NCI-H526 (cell line): ENCODE results near the gene ASTN2.
"Not testable (repeated sequence)": the region's sequence is repeated elsewhere in the genome, so short reads cannot be mapped to it uniquely, and the experiment has no call there.

Source experiments
- DNase-seq, 2 experiments: peaks; one replicate each; lab custom pipeline; 2025; lab: John Stamatoyannopoulos, UW

The ASTN2 gene

DNA sequence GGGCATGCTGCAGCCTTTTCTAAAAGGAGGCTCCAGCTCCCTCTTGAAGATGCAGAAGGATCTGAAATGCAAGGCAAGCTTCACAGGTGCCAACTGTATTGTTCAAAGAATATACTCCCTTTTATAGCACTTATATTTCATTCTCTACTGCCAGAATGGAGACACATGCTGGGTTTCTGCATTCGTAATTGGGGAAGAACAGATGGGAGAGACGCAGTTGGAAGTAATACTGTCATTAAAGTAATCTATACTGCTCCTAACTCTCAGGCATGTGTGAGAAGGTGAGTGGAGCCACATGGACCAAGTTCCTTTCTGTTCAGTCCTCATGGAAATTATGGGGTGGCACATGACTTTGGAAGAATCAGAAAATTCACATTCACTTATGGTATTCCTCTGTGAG lies 501.3 kb downstream of the ASTN2 start:
- DNase-seq, result no peak

DNA sequence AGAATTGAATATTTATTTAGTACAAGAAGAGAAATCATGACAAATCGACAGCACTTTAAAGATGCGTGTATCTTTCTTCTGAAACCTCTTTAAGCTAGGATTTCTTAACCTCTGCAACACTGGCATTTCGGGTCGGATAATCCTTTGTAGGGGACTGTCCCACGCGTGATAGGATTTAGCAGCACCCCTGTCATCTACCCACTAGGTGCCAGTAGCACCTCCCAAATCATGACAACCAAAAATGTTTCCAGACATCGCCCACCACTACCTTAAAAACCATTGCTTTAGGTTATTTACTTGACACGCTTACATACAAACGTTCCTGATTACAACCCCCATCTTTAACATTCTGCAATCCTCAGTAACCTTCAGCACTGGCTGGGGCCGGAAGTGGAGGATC lies 504.7 kb downstream of the ASTN2 start:
- no peak for DNase-seq

DNA sequence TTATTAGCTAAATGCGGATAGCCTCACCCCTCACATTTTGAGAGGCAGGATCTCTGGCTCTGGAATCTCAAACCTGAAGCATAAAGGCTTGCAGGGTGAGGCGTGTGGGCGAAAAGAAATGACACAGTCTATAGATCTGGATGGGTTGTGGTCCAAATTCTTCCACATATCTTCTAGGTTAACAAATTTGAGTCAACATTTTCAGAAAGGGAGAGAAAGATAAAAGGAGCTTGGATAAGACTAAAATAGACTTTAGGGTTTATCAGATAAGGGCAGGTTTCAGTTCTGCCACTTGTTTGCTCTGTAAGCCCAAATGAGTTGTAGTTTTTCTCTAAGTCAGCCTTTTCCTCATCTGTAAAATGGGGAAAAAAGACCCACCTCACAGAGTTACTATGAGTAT lies 506.9 kb downstream of the ASTN2 start:
- no peak for DNase-seq

- DNase-seq, result no peak
These were observed 509.7 kb downstream of the ASTN2 start for GRCh38 chr9:116905171-116905588.

GRCh38 chr9:116904165-116904564 lies 510.7 kb downstream of the ASTN2 start:
- no peak for DNase-seq

GRCh38 chr9:116901260-116901659 lies 513.6 kb downstream of the ASTN2 start:
- DNase-seq, result no peak

GRCh38 chr9:116900543-116900942 lies 514.3 kb downstream of the ASTN2 start:
- no peak for DNase-seq

DNA sequence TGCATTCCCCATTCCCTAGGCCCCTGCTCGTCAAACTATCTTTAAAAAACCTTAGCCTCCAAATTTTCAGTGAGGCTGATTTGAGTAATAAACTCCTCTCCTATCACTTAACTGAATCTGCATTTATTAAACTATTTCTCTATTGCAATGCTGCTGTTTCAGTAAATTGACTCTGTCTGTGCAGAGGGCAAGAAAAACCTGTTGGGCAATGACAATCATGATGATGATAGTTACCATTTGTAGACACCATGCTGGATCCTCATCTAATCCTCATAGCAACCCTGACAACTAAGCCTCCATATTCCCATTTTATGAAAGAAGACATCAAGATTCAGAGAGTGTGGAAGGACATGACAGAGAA lies 514.9 kb downstream of the ASTN2 start:
- no peak for DNase-seq

DNA sequence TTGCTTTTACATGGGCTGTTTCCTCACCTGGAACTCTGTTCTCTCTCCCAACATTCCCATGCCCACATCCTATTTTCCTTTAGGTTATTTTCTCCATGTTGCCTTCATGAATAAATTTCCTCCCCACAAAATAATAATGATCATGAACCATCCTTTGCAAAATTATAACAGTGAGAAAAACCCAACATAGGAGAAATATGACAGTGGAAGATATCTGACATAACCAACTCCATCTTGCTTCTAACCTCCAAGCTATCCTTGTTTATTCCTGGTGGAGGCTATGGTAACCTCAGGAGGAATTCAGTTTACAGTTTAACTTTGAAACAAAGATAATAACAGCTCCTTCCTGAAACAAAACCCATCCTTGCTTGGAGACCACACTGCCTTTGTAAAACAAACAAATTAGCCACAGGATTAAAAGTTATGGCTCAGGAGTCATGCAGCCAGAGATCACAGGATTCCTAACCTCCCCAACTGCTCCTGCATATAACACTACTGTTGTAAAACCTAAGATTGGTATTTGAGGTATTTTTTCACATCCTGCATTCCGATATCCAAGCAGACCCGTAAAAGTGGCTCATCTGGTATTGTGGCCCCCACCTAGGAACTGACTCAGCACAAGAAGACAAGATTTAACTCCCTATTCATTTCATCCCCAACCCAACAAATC lies 515.4 kb downstream of the ASTN2 start:
- no peak for DNase-seq

GRCh38 chr9:116898131-116898530 lies 516.7 kb downstream of the ASTN2 start:
- DNase-seq, result not testable (repeated sequence)

- DNase-seq, result no peak
These were observed 517.7 kb downstream of the ASTN2 start for GRCh38 chr9:116897201-116897600.

DNA sequence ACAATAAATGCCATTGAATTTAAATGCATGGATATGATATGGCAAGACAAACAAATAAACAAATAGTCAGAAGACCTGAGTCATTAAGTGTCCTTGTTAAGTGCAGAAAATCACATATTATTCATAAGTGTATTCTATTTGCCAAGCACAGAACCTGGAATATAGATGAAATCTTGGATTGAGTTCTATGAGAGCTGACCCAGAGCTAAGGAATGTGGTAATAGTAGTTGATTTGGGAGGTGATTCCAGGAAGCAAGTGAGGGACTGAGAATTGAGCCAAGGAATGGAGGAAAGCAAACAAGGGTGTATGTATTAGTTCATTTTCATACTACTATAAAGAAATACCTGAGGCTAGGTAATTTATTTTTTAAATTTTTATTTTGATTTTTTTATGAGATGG lies 518.9 kb downstream of the ASTN2 start:
- DNase-seq, result no peak

DNA sequence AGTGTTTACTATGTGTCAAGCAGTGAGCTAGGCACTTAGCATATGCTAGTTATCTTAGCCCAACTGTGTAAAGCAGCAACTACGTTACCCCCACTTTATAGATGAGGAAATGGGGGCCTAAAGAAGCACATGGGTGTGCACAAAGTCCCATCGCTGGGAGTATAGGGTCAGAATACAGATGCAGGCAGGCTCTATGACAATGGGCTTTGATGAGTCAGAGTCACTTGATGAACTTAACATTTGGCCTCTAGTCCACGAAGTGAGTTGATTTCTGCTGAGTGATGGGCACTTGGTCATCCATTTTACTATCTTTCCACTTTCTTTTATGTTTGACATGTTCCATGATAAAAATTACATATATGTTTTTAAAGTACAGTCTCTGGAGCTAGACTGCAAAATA lies 523.4 kb downstream of the ASTN2 start:
- DNase-seq, result no peak

DNA sequence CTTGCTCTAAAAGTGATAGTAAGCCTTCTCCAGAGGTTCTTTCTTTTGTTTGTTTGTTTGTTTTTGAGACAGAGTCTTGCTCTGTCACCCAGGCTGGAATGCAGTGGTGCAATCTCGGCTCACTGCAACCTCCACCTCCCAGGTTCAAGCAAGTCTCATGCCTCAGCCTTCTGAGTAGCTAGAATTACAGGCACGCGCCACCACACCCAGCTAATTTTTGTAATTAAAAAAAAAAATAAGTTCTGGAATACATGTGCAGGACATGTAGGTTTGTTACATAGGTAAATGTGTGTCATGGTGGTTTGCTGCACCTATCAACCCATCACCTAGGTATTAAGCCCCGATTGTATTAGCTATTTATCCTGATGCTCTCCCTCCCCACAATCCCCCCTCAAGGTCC lies 526.4 kb downstream of the ASTN2 start:
- not testable (repeated sequence) for DNase-seq

- no peak for DNase-seq
These were observed 526.8 kb downstream of the ASTN2 start for GRCh38 chr9:116888066-116888465.

GRCh38 chr9:116883676-116884075 lies 531.2 kb downstream of the ASTN2 start:
- no peak for DNase-seq

GRCh38 chr9:116877072-116877471 lies 537.8 kb downstream of the ASTN2 start:
- DNase-seq, result no peak

GRCh38 chr9:116875576-116875975 lies 539.3 kb downstream of the ASTN2 start:
- DNase-seq, result no peak

DNA sequence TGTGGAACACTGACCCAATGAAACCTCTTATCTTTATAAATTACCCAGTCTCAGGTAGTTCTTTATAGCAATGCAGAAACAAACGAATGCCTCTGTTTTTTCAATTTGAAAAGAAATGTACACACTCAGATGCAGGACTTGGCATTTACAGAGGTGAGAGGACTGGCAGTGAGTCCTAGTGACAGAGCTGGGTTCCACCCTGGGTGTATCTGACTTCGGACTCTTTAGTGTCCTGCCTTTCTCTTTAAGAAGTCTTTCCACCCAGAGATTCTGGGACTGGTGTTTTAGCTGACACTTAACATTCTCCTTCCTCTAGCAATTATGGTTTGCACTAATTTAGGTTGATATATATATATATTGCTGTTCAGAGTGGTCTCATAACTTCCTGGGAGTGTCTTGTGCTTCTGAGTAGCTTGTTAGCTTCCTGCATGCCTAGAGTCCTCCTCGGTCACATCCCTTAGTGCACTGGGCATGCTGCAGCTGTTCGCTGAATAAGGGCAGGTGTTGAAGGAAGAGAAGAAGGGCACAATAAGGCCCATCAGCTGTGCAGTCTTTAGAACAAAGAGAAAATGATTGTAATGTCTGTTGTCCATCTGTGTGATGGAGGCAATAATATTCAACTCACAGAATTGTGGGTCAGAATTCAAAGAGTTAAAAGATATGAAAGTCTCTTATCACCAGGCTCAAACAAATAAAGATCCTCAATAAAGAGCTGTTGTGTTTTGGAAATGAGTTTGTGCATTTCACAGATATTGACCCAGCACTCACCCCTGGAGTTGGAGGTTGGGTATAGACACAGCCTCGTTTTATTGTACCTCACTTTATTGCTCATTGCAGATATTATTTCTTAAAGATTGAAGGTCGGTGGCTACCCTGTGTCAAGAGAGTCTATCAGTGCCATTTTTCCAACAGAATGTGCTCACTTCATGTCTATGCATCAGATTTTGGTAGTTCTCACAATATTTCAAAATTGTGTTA lies 540.6 kb downstream of the ASTN2 start:
- DNase-seq, result no peak

DNA sequence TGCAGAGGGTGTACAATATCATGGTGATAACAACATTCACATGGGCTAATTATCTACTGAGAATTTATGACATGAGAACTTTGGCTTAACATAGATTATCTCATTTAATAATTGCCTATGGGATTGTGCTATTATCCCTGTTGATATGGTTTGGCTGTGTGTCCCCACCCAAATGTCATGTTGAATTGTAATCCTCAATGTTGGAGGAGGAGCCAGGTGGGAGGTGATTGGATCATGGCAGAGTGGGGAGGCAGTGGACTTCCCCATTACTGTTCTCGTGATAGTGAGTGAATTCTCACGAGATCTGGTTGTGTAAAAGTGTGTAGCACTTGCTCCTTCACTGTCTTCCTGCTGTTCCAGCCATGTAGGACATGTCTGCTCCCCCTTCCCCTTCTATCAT lies 541.4 kb downstream of the ASTN2 start:
- no peak for DNase-seq

DNA sequence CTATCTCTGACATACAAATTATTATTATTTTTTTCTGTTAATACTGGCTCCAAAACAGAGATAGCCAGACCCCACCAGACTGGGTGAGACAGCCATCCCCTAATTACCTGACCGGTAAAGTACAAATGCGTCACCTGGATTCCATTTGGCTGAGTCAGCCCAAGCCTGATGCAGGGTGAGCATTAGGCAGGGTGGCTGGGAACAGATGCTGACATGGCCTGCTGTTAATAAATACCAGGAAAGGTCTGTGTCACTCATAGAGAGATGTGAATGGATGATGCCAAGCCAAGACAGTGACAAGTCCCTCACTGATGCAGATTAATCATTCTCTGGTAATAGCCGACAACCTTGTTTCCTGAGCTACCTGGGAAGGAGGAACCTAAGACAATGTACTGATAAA lies 544.3 kb downstream of the ASTN2 start:
- no peak for DNase-seq

DNA sequence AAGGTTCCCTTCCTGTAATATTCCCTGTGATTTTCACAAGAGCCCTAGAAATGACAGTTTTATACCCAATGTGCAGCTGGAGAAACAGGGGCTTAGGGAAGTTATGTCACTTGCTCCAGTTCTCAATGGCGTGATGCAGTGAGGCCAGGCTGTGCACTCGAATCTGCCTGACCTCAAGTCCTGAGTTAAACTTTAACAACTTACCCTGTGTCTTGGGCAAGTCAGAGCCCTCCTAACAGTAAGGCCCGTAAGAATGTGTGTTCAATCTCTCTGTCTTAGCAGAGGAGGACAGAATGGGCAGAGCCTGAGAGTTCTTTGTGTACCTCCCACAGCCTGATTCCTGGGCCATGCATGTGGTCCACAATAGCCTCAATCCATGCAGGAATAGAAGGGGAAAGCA lies 546.7 kb downstream of the ASTN2 start:
- DNase-seq, result no peak

GRCh38 chr9:116861321-116861720 lies 553.5 kb downstream of the ASTN2 start:
- DNase-seq, result no peak
